GOT3 (cell line): Measurements from ENCODE around the gene KLHL34.

ENCODE experiments used
- DNase-seq: peaks from one replicate; lab custom pipeline; 2025; ENCODE audit warnings: mixed read lengths; lab: John Stamatoyannopoulos, UW

KLHL34 gene

GRCh38 chrX:21658152-21658737 lies at the start of gene KLHL34:
Gene KLHL34 (minus strand): TSS chrX:21658330. CDS start chrX:21657788, 542 bp downstream.
- DNase-seq, result no peak

GRCh38 chrX:21705225-21705624 lies 47.1 kb upstream of the KLHL34 start:
- no peak for DNase-seq

GRCh38 chrX:21702725-21703124 lies 44.6 kb upstream of the KLHL34 start:
- no peak for DNase-seq

- no peak for DNase-seq
These were observed 42.8 kb upstream of the KLHL34 start for GRCh38 chrX:21700967-21701366.

GRCh38 chrX:21700275-21700674 lies 42.1 kb upstream of the KLHL34 start:
- DNase-seq, result no peak

GRCh38 chrX:21699136-21699535 lies 41.0 kb upstream of the KLHL34 start:
- DNase-seq, result no peak

GRCh38 chrX:21698272-21698671 lies 40.1 kb upstream of the KLHL34 start:
- DNase-seq, result no peak

GRCh38 chrX:21691512-21692018 lies 33.4 kb upstream of the KLHL34 start:
- DNase-seq, result no peak

- no peak for DNase-seq
These were observed 25.8 kb upstream of the KLHL34 start for GRCh38 chrX:21683941-21684340.

- DNase-seq, result no peak
These were observed 20.0 kb upstream of the KLHL34 start for GRCh38 chrX:21678048-21678612.

- no peak for DNase-seq
These were observed 17.8 kb upstream of the KLHL34 start for GRCh38 chrX:21675931-21676330.

- DNase-seq, result no peak
These were observed 16.5 kb upstream of the KLHL34 start for GRCh38 chrX:21674430-21675186.

- DNase-seq, result no peak
These were observed 8.5 kb upstream of the KLHL34 start for GRCh38 chrX:21666679-21667078.

GRCh38 chrX:21666252-21666651 lies 8.1 kb upstream of the KLHL34 start:
- DNase-seq, result no peak

- no peak for DNase-seq
These were observed 4.6 kb upstream of the KLHL34 start for GRCh38 chrX:21662761-21663160.

- no peak for DNase-seq
These were observed 3.2 kb upstream of the KLHL34 start for GRCh38 chrX:21661316-21661715.

GRCh38 chrX:21660156-21660555 lies 2.0 kb upstream of the KLHL34 start:
- no peak for DNase-seq

GRCh38 chrX:21659320-21659719 lies 1.2 kb upstream of the KLHL34 start:
- DNase-seq, result no peak

- DNase-seq, result no peak
These were observed 616 bp upstream of the KLHL34 start for GRCh38 chrX:21658746-21659145.

- DNase-seq, result no peak
These were observed 595 bp downstream of the KLHL34 start for GRCh38 chrX:21657318-21658151.

- DNase-seq, result no peak
These were observed 1.4 kb downstream of the KLHL34 start for GRCh38 chrX:21656587-21657317.
